ENCODE measurements around the gene PXT1. TPM values are rescaled to one million over a fixed set of nuclear protein-coding genes. Genes with fewer than 3 reads are reported as not detected.

Gene PXT1
- total and polyA plus RNA-seq, 9 of the 15 experiments (the other 6 are each of a cell fraction or from before 2014, with no cell fraction given), result 0.09 to 0.11 (median 0.10) TPM; not detected in 5

- no peak for TF ChIP-seq ZNF318 (IDR thresholded peaks at IDR 0.05; ENCODE audit: borderline replicate concordance in 1 of 2, low read depth in 1 of 2)
- no peak for TF ChIP-seq ZBED1 (IDR thresholded peaks at IDR 0.05)
- no peak for TF ChIP-seq FUS (optimal IDR thresholded peaks at IDR 0.05; ENCODE audit: low read depth, low read length)
- TF ChIP-seq SIN3A (IDR thresholded peaks at IDR 0.05; ENCODE audit: borderline replicate concordance in 2 of 2, control insufficient read depth in 1 of 2, low read depth in 2 of 2, low read length in 2 of 2), result 0 out of 4 replicates have a peak, but pooled peaks of 1 of the 2 experiments have one; percentile 23
- peak; percentile 70 for TF ChIP-seq CHD4 (IDR thresholded peaks at IDR 0.05; ENCODE audit: insufficient read depth, insufficient replicate concordance, low read depth, low read length, poor library complexity, severe bottlenecking)
- TF ChIP-seq CREB3L1 (IDR thresholded peaks at IDR 0.05; ENCODE audit: borderline replicate concordance, low read depth), result no peak
- TF ChIP-seq MAFF (IDR thresholded peaks at IDR 0.05; ENCODE audit: low read length), result no peak
- peak; percentile 73 to 85 for TF ChIP-seq KDM1A (IDR thresholded peaks at IDR 0.05)
- peak; percentile 75; the same call in 1 of the 2 replicates for TF ChIP-seq ESRRA (IDR thresholded peaks at IDR 0.05; ENCODE audit: borderline replicate concordance, low read depth)
- TF ChIP-seq TEAD1 (CRISPR knock-in tag; IDR thresholded peaks at IDR 0.05), result no peak
- no peak for TF ChIP-seq ZC3H4 (CRISPR knock-in tag; IDR thresholded peaks at IDR 0.05; ENCODE audit: borderline replicate concordance)
- no peak for TF ChIP-seq ARID2 (IDR thresholded peaks at IDR 0.05)
- no peak for TF ChIP-seq PPARD (CRISPR knock-in tag; IDR thresholded peaks at IDR 0.05)
- TF ChIP-seq SMARCC2 (IDR thresholded peaks at IDR 0.05; ENCODE audit: low read depth), result no peak
- no peak for TF ChIP-seq ZNF311 (CRISPR knock-in tag; IDR thresholded peaks at IDR 0.05)
- peak; percentile 31; the same call in 1 of the 2 replicates for TF ChIP-seq NCOR1 (IDR thresholded peaks at IDR 0.05)
- no peak for TF ChIP-seq ZZZ3 (IDR thresholded peaks at IDR 0.05)
- TF ChIP-seq ELF4 (CRISPR knock-in tag; IDR thresholded peaks at IDR 0.05), result no peak
- no peak for TF ChIP-seq KLF6 (CRISPR knock-in tag; IDR thresholded peaks at IDR 0.05; ENCODE audit: borderline replicate concordance)
- peak; percentile 70 for TF ChIP-seq ZNF316 (IDR thresholded peaks at IDR 0.05)
Observed at GRCh38 chr6:36370638-36371037, 72.0 kb downstream of the PXT1 start (continued).
